Hematopoietic multipotent progenitor cell treated with erythropoietin and hydrocortisone succinate and interleukin-3 and kit ligand, for 4 days (in vitro differentiated cells): ENCODE measurements around the gene PCP2.

Source experiments
- DNase-seq: peaks from one replicate; pipeline ENCODE4 v3.0.0-alpha.2; 2015

Gene PCP2

GRCh38 chr19:7661744-7662538 lies 28.4 kb upstream of the PCP2 start:
- DNase-seq, result no peak

DNA sequence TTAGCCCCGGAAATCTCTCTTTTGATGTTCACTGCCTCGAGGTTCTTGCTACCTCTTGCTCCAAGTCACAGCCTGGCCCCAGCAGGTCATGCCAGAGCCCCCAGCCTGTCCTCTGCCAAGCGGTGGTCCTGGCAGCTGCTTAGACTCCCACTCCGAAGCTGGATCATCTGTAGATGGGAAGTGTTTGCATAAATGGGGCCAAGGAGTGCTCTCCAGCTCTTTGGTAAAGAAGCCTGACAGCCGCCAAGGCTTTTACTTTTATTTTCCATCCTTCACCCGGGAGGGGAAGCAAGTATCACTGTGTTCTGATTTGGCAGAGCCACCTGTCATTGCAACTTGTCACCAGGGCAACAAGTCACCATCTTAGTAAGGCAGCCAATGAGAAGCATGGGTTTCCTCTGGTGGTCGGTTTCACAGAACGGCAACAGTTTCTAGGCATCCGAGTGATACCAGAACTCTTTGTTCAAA lies 24.7 kb upstream of the PCP2 start:
- peak; percentile 42 for DNase-seq

DNA sequence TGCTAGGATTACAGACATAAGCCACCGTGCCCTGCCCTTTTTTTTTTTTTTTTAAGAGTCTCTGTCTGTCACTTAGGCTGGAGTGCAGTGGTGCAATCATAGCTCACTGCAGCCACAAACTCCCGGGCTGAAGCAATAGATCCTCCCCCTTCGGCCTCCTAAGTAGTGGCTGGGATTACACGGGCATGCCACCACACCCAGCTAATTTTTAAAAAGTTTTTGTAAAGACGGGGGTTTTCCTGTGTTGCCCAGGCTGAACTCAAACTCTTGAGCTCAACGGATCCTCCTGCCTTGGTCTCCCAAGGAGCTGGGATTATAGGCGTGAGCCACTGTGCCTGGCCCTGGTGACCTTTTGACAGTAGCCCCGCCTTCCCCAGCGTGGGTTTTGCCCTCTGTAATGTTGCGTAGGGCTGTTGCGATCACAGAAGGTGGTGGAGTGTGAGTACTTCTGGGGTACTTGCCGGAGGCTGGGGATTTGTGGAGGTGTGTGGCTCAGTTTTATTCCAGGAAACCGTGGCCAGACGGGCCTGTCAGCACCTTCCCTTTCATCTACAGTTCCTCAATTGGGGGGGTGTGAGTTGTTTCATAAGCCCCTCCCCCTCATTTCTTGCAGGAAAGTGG lies 23.7 kb upstream of the PCP2 start:
- peak; percentile 72 for DNase-seq

DNA sequence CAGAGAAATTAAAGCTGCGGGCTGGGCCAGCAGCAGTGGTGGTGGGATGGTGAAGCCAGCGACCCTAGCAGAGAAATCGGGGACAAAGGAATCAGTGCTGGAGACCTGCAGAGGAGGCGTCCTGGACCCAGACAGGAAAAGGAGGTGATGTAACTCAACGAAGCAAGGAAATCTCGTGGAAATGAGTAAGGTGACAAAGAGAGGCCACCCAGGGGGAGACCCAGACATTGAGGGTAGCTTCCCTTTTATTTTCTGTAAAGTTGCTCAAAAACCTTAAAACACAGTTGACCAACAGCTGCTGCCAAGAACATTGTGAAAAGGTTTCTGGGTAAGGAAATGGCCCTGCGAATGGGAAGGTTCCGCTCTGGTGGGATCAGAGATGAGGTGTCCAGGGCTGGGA lies 22.1 kb upstream of the PCP2 start:
- DNase-seq, result peak; percentile 46

DNA sequence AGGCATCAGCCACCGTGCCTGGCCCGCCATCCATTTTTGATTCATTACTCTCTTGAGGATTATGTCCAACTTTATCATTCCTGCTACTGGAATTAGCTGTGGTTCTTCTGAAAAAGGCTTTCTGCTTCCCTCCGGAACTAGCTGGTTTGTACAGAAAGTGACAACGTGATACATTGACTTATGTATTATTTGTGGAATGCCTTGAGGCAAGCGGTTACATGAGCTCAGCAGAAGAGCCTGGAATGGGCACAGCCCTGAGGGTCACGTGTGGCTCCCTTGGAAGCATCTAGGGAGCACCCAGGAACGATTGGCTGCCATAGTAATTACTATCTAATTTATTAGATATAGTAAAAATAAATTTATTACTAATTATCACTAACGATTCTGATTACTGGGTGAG lies 20.9 kb upstream of the PCP2 start:
- DNase-seq, result no peak

DNA sequence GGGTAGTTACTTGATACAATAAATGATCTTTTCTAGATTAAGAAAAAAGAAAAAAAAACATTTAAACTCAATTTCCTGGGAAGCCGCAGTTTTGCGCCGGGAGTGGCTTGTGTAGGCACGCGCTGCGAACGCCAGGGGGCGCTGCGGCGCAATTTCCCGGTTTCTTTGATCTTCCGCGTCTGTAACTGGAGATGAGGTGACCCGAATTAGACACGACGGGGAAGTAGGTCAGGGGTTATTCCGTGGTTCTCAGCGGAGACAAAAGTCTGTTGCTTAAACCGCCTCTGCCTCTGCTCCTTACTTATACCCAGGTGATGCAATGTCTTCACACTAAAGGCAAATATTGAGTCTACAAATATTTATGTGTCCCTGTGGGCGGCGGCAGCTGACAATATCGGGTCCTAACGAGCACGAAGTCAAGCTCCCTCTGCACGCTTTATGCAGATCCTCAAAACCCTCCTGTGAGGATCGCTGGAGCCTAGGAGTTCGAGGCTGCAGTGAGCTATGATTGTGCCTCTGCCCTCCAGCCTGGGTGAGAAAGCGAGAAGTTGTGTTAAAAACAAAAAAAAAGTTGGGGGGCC lies 18.6 kb upstream of the PCP2 start:
- DNase-seq, result peak; percentile 93

GRCh38 chr19:7650148-7650547 lies 16.6 kb upstream of the PCP2 start:
- no peak for DNase-seq

DNA sequence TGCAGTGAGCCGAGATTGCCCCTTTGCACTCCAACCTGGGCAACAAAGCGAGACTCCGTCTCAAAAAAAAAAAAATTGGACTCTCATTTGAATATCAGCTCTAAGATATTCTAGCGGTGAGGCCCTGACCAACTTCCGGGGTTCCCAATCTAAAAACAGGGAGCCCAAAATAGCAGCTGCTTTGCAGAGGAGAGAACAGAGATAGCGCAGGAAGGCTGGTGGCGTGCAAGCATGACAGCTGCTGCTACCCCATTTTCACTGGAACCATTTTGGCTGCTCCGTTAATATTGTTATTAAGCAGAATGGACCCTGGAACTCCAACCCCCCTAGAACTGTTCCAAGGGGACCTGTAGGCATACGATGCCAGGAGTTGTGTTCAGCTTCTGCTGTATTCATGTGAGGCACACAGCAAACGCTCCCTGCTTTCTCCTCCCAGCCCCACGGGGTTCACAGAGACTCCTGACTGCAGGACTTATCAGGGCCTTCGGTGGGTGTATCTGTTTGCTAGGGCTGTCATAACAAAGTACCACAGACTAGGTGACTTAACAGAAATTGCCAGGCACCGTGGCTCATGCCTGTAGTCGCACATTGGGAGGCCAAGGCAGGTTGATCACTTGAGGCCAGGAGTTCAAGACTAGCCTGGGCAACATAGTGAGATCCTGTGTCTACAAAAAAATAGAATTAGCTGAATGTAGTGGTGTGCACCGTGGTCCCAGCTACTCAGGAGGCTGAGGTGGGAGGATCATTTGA lies 14.9 kb upstream of the PCP2 start:
- peak; percentile 48 for DNase-seq

DNA sequence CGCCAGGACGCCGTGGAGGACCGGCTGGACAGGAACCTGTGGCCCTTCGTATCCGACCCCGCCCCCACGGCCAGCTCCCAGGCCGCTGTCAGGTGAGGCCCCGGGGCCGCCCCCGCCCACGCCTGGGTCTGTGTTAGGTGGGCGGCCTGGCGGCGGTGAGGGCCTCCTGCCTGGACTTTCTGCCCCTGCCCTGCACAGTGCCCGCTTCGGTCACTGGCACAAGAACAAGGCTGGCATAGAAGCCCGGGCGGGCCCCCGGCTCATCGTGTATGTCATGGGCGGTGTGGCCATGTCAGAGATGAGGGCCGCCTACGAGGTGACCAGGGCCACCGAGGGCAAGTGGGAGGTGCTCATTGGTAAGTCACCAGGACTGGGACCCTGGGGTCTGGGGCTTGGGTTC lies 13.6 kb upstream of the PCP2 start:
- no peak for DNase-seq

GRCh38 chr19:7646426-7646700 lies 12.8 kb upstream of the PCP2 start:
- DNase-seq, result no peak

DNA sequence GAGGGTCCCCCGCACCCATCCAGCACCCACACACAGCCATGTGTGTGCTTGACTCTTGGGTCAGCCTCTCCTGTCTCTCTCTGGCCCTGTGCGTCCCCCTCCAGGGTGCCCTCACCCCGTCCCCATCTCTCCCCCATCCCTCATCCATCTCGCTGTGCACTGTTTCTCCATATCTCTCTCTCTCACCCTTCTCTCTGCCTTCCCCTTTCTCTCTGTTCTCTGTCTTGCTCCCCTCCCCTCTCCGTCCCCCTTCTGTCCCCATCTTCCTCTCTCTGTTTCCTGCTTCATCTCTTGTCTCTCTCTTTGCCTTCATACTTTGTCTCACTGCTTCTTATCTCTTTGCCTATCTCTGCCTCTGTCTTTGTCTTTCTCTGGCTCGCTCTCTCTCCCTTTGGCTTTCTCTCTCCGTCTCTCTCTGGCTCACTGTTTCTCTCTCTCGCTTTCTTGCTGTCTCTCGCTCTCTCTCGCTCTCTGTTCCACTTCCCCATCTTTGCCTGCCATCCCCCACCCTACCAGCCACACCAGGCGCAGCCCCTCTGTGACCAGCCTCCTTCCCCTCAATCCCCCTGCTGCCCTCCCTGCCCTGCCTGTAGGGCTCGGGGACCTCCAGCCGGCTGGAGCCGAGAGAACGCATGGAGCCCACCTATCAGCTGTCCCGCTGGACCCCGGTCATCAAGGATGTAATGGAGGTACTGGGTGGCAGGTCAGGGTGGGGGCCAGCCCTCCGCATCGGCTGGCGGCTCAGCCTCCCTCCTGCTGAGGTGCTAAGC lies 12.3 kb upstream of the PCP2 start:
- no peak for DNase-seq

- peak; percentile 28 for DNase-seq
These were observed 11.6 kb upstream of the PCP2 start for GRCh38 chr19:7645163-7645562.

GRCh38 chr19:7644550-7644877 lies 11.0 kb upstream of the PCP2 start:
- no peak for DNase-seq

GRCh38 chr19:7643629-7644549 lies 10.4 kb upstream of the PCP2 start:
- peak; percentile 72 for DNase-seq

GRCh38 chr19:7643031-7643415 lies 9.5 kb upstream of the PCP2 start:
- no peak for DNase-seq

DNA sequence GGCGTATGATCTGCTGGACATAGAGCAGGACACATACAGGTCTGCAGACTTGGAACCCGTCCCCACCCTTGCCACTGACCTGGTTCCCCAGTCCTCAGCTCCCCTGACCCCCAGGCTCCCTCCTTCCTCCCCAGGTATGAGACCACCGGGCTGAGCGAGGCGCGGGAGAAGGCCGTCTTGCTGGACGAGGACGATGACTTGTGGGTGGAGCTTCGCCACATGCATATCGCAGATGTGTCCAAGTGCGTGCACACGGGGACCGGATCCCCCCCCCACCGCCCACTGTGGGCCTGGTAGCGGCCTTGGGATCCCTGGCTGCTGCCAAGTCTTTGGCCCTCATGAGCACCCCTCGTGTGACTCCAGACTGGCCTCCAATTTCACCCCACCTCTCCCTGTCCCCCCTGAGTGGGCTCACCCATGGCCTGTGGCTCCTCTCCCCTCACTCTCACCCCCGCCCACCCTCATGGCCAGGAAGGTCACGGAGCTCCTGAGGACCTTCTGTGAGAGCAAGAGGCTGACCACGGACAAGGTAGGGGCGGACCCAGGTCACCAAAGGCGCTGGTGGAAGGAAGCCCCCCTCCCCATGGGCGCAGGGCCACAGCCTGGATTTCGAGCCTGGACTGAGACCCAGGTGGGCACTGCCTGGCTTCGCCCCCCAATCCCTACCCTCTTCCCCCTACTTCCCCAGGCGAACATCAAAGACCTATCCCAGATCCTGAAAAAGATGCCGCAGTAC lies 8.9 kb upstream of the PCP2 start:
- no peak for DNase-seq

GRCh38 chr19:7641290-7642276 lies 8.1 kb upstream of the PCP2 start:
- peak; percentile 43 for DNase-seq

GRCh38 chr19:7640803-7641202 lies 7.3 kb upstream of the PCP2 start:
- DNase-seq, result no peak

DNA sequence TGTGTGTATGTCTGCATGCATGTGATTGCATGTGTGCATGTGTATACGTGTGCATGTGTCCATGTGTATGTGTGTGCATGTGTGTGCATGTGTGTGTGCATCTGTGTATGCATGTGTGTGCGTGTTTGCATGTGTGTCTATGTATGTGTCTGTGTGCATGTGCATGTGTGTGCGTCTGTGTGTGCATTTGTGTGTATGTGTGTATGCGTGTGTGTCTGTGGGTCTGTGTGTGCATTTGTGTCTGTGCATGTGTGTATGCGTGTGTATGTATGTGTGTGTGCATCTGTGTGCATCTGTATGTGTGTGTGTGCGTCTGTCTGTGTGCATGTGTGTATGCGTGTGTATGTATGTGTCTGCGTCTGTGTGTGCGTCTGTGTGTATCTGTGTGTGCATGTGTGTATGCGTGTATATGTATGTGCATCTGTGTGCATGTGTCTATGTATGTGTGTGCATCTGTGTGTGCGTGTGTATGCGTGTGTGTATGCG lies 6.4 kb upstream of the PCP2 start:
- no peak for DNase-seq
